NCI-H1417 (cell line): ENCODE data around the gene SLC5A10.

Experiments used
- DNase-seq, 3 experiments: peaks; one replicate each; lab custom pipeline; 2025; lab: John Stamatoyannopoulos, UW

SLC5A10 gene

GRCh38 chr17:19002805-19003542, 51.0 kb downstream of the SLC5A10 start:
- DNase-seq = no peak

DNA sequence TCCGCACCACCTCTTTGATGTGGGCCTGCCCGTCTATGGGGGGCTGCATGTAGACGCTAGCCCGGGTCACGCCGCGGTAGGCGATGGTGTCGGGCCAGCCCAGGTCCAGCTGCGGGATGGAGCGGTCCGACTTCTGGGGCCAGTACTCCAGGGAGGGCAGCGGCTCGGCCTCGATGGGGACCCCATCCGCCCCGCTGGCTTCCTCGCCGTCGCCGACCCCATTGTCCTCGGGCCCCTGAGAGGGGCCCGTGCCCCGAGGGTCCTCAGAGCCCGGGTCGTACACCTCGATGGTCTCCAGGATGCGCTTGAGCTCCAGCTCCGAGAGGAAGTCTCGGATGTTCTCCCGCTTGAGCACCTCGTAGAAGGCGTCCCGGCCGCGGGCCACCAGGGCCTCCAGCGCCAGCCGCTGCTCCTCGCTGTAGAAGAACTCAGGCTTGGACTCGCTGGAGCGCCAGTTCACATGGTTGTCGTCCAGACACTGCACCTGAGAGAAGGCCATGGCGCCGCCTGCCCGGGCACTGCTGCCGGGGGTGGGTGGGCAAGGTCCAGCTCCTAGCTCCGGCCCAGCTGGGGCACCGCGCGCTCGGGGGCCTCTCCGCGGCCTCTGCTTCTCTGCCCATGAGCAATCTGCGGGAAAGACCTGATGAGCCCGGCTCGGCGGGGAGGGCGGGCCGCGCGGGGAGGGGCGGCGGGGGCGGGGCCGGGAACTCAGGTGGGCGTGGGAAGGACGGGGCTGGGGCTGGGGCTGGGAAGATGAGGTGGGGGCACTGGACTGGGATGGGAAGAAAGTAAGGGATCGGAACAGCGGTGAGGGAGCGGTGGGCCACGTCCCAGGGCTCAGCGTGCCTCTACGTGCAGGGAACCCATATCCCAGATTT, 51.8 kb downstream of the SLC5A10 start:
- peak in 2 of 3 experiments; percentile 8 to 10 for DNase-seq

DNA sequence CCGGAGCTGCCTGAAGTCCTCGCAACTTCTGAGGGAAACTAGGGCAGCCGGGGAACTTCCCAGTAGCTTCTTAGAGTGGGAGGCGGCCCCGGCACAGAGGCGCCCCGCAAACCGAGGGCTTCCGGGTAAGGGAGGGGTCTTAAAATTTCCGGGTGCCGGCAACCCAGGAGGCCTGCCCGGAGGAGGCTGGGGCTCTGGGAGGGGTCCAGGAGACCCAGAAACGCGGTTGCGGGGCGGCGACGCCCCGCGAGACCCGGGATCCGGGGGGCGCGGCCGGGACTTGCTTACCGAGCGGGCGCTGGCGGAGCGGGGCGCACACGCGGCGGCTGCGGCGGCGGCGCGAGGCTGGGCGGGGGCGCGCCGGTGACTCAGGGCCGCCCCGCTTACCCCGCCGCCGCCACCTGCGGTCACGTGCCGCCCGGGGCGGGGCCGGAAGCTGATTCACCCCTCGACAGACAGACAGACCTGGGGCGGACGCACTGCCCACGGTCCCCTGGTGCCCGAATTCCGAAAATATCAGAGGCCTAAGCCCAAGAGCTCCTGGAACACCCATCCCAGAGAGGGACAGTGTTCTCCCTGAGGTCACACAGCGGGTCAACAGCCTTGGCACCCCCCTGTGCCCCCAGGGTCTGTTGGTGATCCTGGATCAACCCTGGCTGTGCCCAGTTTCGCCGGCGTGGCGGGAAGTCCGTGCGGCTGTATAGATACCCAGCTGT, 52.6 kb downstream of the SLC5A10 start, which contains the start of gene FAM83G:
Gene FAM83G, minus strand, starts transcription at position 344 of the 716 bp plus-strand sequence. CDS start 723 bp downstream, outside the sequence.
- peak; percentile 32 to 46 (median 34) for DNase-seq

DNA sequence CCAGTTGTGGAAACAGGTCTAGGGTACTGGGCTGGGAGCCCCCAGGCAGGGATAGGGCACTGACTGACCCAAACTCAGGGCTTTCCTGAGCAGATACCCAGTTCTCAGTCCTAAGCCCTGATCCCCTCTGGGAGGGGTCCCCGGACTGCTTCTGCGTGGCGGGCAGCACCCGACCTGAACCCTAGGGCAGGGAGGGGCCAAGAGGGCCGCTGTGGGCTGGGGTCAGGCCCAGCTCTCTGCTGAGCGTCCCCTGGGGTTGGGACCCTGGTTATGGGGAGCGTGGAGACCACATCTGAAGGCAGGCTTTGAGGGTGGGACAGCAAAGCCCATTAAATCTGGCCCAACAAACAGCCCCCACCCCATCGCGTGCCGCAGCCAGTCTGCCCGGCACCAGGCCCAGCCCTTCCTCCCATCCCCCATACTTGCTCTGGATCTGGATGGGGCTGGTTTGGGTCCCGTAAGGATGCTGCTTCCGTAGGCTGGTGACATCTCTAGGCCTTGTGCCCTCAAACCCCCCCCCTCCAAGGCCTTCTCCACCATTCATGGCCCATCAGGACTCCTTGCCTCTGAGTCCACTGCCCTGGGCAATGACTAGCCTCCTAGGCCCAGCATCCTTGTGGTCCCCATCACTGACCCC, 53.3 kb downstream of the SLC5A10 start:
- DNase-seq = no peak

GRCh38 chr17:19005789-19006430, 53.9 kb downstream of the SLC5A10 start:
- DNase-seq = no peak

- no peak for DNase-seq
Measured at GRCh38 chr17:19006698-19007097, 54.7 kb downstream of the SLC5A10 start.

DNA sequence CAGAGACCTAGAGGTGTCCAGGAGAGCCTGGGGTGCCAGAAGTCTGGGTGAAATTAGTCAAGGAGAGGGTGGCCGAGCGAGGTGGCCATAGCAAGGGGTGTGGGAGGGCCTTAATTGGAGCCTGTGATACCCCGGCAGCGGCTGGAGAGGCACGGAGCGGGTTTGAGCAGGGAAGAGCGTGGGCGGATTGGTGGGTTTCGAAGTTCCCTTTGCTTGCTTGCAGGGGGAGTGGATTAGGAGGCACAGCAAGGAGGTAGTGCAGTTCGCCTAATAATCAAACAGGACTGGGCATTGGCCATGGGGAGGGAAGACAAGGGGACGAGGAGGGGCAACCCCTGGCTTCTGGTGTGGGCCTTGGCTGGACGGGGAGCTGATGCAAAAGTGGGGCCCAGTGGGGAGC, 58.0 kb downstream of the SLC5A10 start:
- DNase-seq = no peak

DNA sequence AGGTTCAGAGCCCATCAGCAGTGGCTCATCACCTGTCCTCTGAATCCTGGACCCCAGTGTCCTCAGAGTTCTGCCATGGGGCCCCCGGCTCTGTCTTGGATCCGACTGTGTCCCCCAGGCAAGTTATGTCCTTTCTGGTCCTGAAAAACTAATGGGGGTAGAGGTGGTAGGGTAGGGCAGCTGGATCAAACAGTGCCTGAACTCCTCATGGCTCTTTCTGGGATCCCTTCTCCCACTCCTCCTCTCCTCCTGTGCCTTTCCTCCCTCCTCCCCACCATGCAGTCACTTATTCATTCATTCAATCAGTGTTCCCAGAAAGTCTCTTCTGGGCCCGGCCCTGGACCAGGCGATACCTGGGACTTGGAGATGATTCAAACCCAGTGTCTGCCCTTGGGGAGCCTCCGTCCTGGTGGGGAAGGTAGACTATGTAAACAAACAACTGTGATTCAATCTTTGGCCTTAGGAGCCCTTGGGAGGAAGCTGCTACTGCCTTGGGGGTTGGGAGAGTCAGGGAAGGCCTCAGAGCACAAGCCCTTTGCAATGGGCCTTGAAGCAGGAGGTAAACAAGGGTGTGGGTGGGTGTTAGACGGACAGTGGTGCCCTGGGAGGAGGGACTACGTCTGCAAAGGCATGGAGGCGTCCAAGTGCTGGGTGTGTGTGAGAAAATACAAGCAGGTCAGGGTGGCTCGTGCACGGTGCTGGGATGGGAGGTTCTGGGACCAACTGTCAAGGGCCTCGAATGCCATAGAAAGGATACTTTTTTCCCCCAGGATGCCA, 59.0 kb downstream of the SLC5A10 start:
- DNase-seq = no peak

DNA sequence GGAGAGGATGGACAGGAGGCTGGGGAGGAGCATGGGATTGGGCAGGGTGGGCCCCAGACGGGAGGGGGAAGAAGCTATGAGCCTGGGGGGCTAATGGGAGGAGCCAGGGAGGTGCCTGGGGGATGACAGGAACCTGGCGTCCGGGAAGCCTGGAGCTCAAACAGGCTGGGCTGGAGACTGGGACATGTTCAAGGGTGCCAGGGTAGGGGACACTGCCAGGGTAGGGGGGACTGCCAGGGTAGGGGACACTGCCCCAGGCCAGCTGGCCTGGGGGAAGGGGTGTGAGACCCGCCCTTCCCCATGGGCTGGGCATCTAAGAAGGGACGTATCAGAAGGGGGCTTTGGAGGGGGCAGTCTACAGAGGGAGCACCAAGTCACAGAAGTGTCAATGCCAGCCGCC, 59.6 kb downstream of the SLC5A10 start:
- DNase-seq = no peak

DNA sequence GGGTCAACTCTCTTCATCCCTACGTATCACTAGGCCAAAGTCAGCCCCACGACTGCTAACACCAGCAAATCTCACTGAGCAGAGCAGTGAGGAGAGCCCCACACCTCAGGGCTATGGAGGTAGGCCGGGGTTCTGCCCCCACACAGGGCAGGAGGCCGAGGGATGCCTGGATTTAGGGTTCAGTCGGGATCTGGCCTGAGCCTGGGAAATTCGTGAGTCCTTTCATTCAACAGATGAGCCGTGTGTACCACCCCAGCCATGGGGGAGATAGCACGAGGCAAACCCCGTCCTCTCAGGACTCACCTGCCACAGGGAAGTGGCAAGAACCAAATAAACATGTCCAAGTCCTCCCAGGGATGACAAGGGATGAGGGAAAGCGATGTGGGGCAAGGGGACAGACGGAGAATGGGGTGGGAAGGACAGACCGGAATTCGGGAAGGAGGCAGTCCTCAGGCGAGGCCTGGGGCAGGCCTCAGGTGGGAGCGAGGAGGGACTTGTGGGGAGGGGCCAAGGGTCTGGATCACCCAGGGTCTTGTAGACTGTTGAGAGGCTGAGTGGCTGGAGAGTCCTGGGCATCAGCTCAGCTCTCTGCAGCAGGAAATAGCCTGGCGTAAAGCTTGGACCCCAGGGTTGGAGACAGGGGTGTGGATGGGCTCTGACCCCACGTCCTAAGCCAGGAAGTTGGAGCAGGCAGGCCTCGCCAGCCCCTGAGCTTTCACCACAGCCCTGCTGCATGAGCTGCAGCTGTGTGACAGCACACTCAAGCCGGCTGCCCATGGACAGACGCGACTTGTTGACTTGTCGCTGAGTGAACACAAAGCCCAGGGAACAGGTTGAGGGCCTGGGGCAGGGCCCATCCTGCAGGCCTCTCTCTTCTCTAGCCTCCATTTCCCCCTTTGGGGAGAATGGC, 60.5 kb downstream of the SLC5A10 start:
- no peak for DNase-seq

GRCh38 chr17:19013226-19013625, 61.3 kb downstream of the SLC5A10 start:
- DNase-seq = no peak

GRCh38 chr17:19013806-19014627, 62.1 kb downstream of the SLC5A10 start:
- no peak for DNase-seq

DNA sequence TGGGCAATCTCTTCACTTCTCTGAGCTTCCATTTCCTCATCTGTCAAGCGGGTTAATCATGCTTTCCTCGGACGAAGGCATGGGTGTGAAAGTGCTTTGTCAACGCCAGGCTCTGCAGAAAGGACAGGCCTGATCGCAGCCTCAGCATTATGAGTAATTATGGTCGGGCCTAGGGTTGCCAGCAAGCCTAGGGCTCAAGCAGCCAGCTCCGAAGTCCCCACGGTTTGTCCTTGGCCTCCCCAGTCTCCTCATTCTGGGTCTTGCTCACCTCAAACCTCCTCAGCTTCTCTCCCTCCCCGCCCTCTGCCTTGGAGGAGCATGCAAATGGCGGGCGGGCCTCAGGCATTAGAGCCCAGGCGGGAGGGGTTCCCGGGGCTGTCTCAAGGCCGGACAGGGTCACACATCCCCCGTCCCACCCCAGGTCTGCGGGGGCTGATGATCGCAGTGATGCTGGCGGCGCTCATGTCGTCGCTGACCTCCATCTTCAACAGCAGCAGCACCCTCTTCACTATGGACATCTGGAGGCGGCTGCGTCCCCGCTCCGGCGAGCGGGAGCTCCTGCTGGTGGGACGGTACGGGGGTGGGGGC, 62.8 kb downstream of the SLC5A10 start:
- no peak for DNase-seq

DNA sequence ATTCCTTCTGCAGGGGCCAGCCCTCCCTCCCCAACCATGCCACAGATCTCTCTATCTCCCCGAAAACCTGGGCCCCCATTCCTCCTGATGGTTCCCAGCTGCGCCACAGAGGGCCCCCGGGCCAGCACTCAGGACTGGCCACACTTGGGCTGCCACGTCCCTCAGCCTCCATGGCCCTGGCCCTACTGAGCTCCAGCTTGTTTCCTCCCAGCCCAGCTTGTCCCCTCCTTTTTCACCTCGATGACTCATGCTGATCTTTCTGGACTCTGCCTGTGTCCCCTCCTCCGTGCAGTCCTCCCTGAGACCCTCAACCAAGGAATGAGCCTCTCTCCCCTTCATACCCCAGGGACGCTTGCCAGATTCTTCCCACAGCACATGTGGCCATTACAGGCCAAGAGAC, 63.5 kb downstream of the SLC5A10 start:
- DNase-seq = no peak

GRCh38 chr17:19016297-19016696, 64.3 kb downstream of the SLC5A10 start:
- DNase-seq = no peak

GRCh38 chr17:19016881-19017280, 64.9 kb downstream of the SLC5A10 start:
- DNase-seq = no peak

DNA sequence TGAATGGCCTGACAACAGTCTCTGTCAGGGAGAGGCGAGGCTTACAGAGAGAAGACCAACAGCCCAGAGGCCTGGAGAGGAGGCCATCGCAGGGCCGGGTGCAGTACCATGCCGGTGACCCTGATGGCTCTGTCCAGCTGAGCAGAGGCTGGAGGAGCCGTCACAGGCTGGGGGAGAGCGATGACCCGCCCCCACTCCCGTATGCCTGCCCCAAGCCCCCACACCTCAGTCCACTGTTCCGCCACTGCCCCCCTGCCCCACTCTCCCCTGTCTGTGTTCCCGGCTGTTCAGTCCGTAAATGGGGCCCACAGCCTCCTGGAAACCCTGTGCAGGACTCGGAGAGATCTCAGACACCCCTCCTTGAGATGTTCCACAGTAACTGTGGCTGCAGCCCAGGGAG, 65.4 kb downstream of the SLC5A10 start:
- DNase-seq = no peak
